ENCODE results near the gene PRUNE2. TPM values are rescaled to one million over a fixed set of nuclear protein-coding genes. Genes with fewer than 3 reads are reported as not detected.
A peak's percentile ranks its signal among the peaks of the same experiment; 100 is the strongest.

The PRUNE2 gene
- total and polyA plus RNA-seq, 11 donors, result 0.51 to 7.7 (median 1.4) TPM

GRCh38 chr9:76652894-76653293, 253.0 kb downstream of the PRUNE2 start:
- peak overlapping the region in 1 of 12 donors; percentile 92 for H3K27ac ChIP-seq
- intact Hi-C loops (cut with DNase I), result loop anchor here in 1 of 10 donors (10.0 kb wide), 1 partner anchor 98 kb away; no protein-coding TSS in a partner anchor
- H3K36me3 ChIP-seq, result no peaks in the 10 kb centered on the region
- H3K4me3 ChIP-seq, result no peak overlapping the region
- H3K4me1 ChIP-seq, result peaks cover 0 to 76% (median 12%) of the 10 kb centered on the region in 12 donors
- H3K27me3 ChIP-seq, result no peaks in the 10 kb centered on the region
- DNase-seq, result peak in 1 of 5 donors; percentile 26
- H3K9me3 ChIP-seq, result no peaks in the 10 kb centered on the region
- no peak for ATAC-seq
- no peak for TF ChIP-seq POLR2A (IDR thresholded peaks at IDR 0.05)
- 68 to 77% (median 73%) methylated on average over 2 of the region's 2 CpGs for WGBS, 4 donors

- peaks cover 0 to 65% (median 12%) of the 10 kb centered on the region in 12 donors for H3K4me1 ChIP-seq
- no peaks in the 10 kb centered on the region for H3K27me3 ChIP-seq
- no peaks in the 10 kb centered on the region for H3K9me3 ChIP-seq
- ATAC-seq (peak in 1 of 4 donors; percentile 53), DNase-seq (no peak)
- WGBS, 4 donors, result 47 to 52% (median 48%) methylated on average over 4 of the region's 4 CpGs
- TF ChIP-seq CTCF (IDR thresholded peaks at IDR 0.05) (no peak), POLR2A (IDR thresholded peaks at IDR 0.05) (no peak)
- H3K4me3 ChIP-seq, result peak overlapping the region in 10 of 12 donors; percentile 14 to 54 (median 39)
- intact Hi-C loops (cut with DNase I), result loop anchor here in 1 of 10 donors (10.0 kb wide), 1 partner anchor 96 kb away; no protein-coding TSS in a partner anchor
- H3K36me3 ChIP-seq, result no peaks in the 10 kb centered on the region
- H3K27ac ChIP-seq, result peak overlapping the region in 9 of 12 donors; percentile 14 to 92 (median 37)
Observed at GRCh38 chr9:76651119-76651705, 254.7 kb downstream of the PRUNE2 start.

GRCh38 chr9:76650692-76651091, 255.2 kb downstream of the PRUNE2 start:
- peaks cover 0 to 59% (median 12%) of the 10 kb centered on the region in 12 donors for H3K4me1 ChIP-seq
- H3K27me3 ChIP-seq, result no peaks in the 10 kb centered on the region
- peak overlapping the region in 7 of 12 donors; percentile 33 to 54 (median 45) for H3K4me3 ChIP-seq
- no peak for ATAC-seq
- TF ChIP-seq POLR2A (IDR thresholded peaks at IDR 0.05) (no peak), CTCF (IDR thresholded peaks at IDR 0.05) (no peak)
- no peak for DNase-seq
- H3K27ac ChIP-seq, result peak overlapping the region in 7 of 12 donors; percentile 3 to 92 (median 41)
- H3K36me3 ChIP-seq, result no peaks in the 10 kb centered on the region
- intact Hi-C loops (cut with DNase I), result loop anchor here in 1 of 10 donors (10.0 kb wide), 1 partner anchor 96 kb away; no protein-coding TSS in a partner anchor
- H3K9me3 ChIP-seq, result no peaks in the 10 kb centered on the region
- WGBS, 4 donors, result 21 to 28% (median 26%) methylated on average over 2 of the region's 2 CpGs

DNA sequence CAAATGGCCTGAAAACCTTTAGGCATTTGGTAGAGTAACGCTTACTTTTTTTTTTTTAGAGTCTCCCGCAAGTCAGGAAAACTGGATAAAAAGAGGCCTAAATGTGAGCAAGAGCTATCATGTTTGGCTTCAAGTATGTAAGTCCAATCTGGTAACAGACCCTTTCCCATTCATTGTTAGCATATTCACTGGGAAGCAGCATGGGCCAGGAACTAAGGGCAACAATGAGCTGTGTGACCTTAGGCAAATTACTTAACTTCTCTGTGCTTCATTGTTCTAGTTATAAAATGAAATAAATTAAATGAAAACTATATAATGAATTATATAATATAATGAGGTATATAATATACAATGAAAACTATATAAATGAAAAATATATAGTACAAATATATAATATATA, 256.0 kb downstream of the PRUNE2 start:
- DNase-seq (no peak), ATAC-seq (no peak)
- WGBS, 4 donors, result 96 to 100% (median 97%) methylated on average over 2 of the region's 2 CpGs
- peaks cover 0 to 51% (median 12%) of the 10 kb centered on the region in 12 donors for H3K4me1 ChIP-seq
- no peak overlapping the region for H3K27ac ChIP-seq
- TF ChIP-seq CTCF (IDR thresholded peaks at IDR 0.05) (no peak), POLR2A (IDR thresholded peaks at IDR 0.05) (no peak)
- no peaks in the 10 kb centered on the region for H3K9me3 ChIP-seq
- no peaks in the 10 kb centered on the region for H3K36me3 ChIP-seq
- H3K4me3 ChIP-seq, result no peak overlapping the region
- H3K27me3 ChIP-seq, result no peaks in the 10 kb centered on the region
- intact Hi-C loops (cut with DNase I), result loop anchor here in 2 of 10 donors (5.0 to 10.0 kb wide), 2 partner anchors 95 to 193 kb away; partner anchors contain the start of gene GCNT1 (in 1 of the 2)

Measured in heart left ventricle (tissue), 16 donors.